ENCODE measurements around the gene UROC1. TPM values are rescaled to one million over a fixed set of nuclear protein-coding genes. Genes with fewer than 3 reads are reported as not detected.
"Not testable (repeated sequence)": the region's sequence is repeated elsewhere in the genome, so short reads cannot be mapped to it uniquely, and the experiment has no call there.

UROC1 gene
- total and polyA plus RNA-seq, 2 donors from 2014 or later: not detected

DNA sequence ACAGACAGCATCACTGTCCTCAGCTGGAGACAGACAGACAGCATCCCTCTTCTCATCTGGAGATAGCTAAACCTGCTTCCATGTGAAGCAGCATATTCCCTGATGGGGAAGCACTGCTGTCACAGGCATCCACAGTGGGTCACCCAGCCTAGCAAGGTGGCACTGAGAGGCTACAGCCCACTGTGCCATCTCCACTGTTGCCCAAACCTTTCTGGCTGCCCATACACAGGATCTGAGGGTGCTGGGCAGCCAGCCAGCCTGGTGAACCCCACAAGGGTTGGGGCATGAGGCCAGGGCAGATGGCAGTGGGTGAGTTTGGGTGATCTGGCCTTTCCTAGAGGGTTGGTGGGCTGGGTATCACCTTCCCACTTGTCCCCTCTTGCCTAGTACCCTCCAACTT, 18.1 kb upstream of the UROC1 start:
- H3K9ac ChIP-seq (ENCODE audit: low read length in 3 of 3): no peak overlapping the region
- no peak overlapping the region for H3K27ac ChIP-seq (ENCODE audit: low read depth in 2 of 2, low read length in 2 of 2)
- H3K36me3 ChIP-seq (ENCODE audit: control insufficient read depth in 2 of 3, insufficient read depth in 3 of 3, low read length in 3 of 3): no peaks in the 10 kb centered on the region
- peaks cover 0 to 4% (median 2%) of the 10 kb centered on the region in 3 donors for H3K4me1 ChIP-seq (ENCODE audit: control insufficient read depth in 2 of 3, insufficient read depth in 2 of 3, low read depth in 1 of 3, low read length in 3 of 3)
- no peak overlapping the region for H3K4me3 ChIP-seq (ENCODE audit: low read length in 3 of 3)
- peak in 2 of 5 donors; percentile 15 to 26 for DNase-seq
- TF ChIP-seq, protein P1, sequence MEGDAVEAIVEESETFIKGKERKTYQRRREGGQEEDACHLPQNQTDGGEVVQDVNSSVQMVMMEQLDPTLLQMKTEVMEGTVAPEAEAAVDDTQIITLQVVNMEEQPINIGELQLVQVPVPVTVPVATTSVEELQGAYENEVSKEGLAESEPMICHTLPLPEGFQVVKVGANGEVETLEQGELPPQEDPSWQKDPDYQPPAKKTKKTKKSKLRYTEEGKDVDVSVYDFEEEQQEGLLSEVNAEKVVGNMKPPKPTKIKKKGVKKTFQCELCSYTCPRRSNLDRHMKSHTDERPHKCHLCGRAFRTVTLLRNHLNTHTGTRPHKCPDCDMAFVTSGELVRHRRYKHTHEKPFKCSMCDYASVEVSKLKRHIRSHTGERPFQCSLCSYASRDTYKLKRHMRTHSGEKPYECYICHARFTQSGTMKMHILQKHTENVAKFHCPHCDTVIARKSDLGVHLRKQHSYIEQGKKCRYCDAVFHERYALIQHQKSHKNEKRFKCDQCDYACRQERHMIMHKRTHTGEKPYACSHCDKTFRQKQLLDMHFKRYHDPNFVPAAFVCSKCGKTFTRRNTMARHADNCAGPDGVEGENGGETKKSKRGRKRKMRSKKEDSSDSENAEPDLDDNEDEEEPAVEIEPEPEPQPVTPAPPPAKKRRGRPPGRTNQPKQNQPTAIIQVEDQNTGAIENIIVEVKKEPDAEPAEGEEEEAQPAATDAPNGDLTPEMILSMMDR (IDR thresholded peaks at IDR 0.05; ENCODE audit: borderline replicate concordance, extremely low read depth, insufficient read depth): no peak
- FAIRE-seq: no peak
- peaks cover 4% of the 10 kb centered on the region for H3K27me3 ChIP-seq (ENCODE audit: control insufficient read depth, insufficient read depth, low read length)
- intact Hi-C loops (cut with DNase I): no loop called here
- no peaks in the 10 kb centered on the region for H3K9me3 ChIP-seq (ENCODE audit: control insufficient read depth in 2 of 3, insufficient read depth in 1 of 3, low read length in 3 of 3)

DNA sequence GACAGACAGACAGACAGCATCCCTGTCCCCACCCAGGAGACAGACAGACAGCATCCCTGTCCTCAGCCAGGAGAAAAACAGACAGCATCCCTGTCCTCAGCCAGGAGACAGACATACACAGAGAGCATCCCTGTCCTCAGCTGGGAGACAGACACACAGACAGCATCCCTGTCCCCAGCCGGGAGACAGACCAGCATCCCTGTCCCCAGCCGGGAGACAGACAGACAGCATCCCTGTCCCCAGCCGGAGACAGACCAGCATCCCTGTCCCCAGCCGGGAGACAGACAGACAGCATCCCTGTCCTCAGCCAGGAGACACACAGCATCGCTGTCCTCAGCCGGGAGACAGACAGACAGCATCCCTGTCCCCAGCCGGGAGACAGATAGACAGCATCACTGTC, 17.1 kb upstream of the UROC1 start:
- H3K9me3 ChIP-seq (ENCODE audit: control insufficient read depth in 2 of 3, insufficient read depth in 1 of 3, low read length in 3 of 3); H3K4me3 ChIP-seq (ENCODE audit: low read length in 3 of 3); H3K36me3 ChIP-seq (ENCODE audit: control insufficient read depth in 2 of 3, insufficient read depth in 3 of 3, low read length in 3 of 3); intact Hi-C loops (cut with DNase I); FAIRE-seq; H3K9ac ChIP-seq (ENCODE audit: low read length in 3 of 3); H3K27me3 ChIP-seq (ENCODE audit: control insufficient read depth, insufficient read depth, low read length); H3K27ac ChIP-seq (ENCODE audit: low read depth in 2 of 2, low read length in 2 of 2); H3K4me1 ChIP-seq (ENCODE audit: control insufficient read depth in 2 of 3, insufficient read depth in 2 of 3, low read depth in 1 of 3, low read length in 3 of 3): not testable (repeated sequence)
- peak in 1 of 5 donors; percentile 55 for DNase-seq

DNA sequence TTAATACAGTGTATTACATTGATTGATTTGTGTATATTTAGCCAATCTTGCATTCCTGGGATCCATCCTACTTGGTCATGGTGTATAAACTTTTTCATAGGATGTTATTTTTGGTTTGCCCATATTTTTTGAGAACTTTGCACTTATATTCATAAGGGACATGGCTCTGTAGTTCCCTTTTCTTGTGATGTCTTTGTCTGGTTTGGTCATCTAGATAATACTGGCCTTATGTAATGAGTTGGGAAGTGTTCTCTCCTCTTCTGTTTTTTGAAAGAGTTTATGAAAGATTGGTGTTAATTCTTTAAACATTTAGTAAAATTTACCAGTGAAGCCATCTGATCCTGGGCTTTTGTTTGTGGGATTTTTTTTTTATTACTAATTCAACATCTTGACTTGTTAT, 15.9 kb upstream of the UROC1 start:
- Histone ChIP-seq H3K27me3 (ENCODE audit: control insufficient read depth, insufficient read depth, low read length) (no peaks in the 10 kb centered on the region), H3K4me3 (ENCODE audit: low read length in 3 of 3) (no peak overlapping the region), H3K4me1 (ENCODE audit: control insufficient read depth in 2 of 3, insufficient read depth in 2 of 3, low read depth in 1 of 3, low read length in 3 of 3) (peaks cover 0 to 6% (median under 1%) of the 10 kb centered on the region in 3 donors), H3K36me3 (ENCODE audit: control insufficient read depth in 2 of 3, insufficient read depth in 3 of 3, low read length in 3 of 3) (no peaks in the 10 kb centered on the region), H3K9ac (ENCODE audit: low read length in 3 of 3) (no peak overlapping the region), H3K27ac (ENCODE audit: low read depth in 2 of 2, low read length in 2 of 2) (no peak overlapping the region), H3K9me3 (ENCODE audit: control insufficient read depth in 2 of 3, insufficient read depth in 1 of 3, low read length in 3 of 3) (no peaks in the 10 kb centered on the region)
- FAIRE-seq: no peak
- intact Hi-C loops (cut with DNase I): no loop called here
- no peak for DNase-seq
- TF ChIP-seq, protein P1 (IDR thresholded peaks at IDR 0.05; ENCODE audit: borderline replicate concordance, extremely low read depth, insufficient read depth): no peak

DNA sequence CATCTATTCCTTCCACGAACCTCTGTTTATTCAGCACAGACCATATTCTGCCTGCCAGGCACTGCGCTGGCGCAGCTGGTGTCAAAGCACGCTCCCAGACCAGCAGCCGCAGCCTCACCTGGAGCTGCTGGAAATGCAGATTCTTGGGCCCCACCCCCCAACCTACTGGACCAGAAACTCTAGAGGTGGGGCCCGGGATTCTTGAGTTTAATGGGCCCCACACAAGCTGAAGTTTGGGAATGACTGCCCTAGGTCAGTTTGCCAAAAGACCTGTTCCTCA, 13.4 kb upstream of the UROC1 start:
- Histone ChIP-seq H3K27me3 (ENCODE audit: control insufficient read depth, insufficient read depth, low read length) (no peaks in the 10 kb centered on the region), H3K27ac (ENCODE audit: low read depth in 2 of 2, low read length in 2 of 2) (no peak overlapping the region), H3K36me3 (ENCODE audit: control insufficient read depth in 2 of 3, insufficient read depth in 3 of 3, low read length in 3 of 3) (no peaks in the 10 kb centered on the region), H3K9me3 (ENCODE audit: control insufficient read depth in 2 of 3, insufficient read depth in 1 of 3, low read length in 3 of 3) (no peaks in the 10 kb centered on the region), H3K4me1 (ENCODE audit: control insufficient read depth in 2 of 3, insufficient read depth in 2 of 3, low read depth in 1 of 3, low read length in 3 of 3) (peaks cover 0 to 6% (median 4%) of the 10 kb centered on the region in 3 donors), H3K4me3 (ENCODE audit: low read length in 3 of 3) (no peak overlapping the region), H3K9ac (ENCODE audit: low read length in 3 of 3) (no peak overlapping the region)
- FAIRE-seq (no peak), DNase-seq (no peak)
- TF ChIP-seq, protein P1 (IDR thresholded peaks at IDR 0.05; ENCODE audit: borderline replicate concordance, extremely low read depth, insufficient read depth): no peak
- intact Hi-C loops (cut with DNase I): no loop called here
